CD4-positive, alpha-beta T cell treated with Interleukin-17A for 4 hours (primary cell): ENCODE measurements around the gene BCL2L11.

Experiments used
- DNase-seq: peaks from one replicate; pipeline ENCODE4 v3.0.0-alpha.2; 2020; ENCODE audit warnings: mixed read lengths

BCL2L11 gene

DNA sequence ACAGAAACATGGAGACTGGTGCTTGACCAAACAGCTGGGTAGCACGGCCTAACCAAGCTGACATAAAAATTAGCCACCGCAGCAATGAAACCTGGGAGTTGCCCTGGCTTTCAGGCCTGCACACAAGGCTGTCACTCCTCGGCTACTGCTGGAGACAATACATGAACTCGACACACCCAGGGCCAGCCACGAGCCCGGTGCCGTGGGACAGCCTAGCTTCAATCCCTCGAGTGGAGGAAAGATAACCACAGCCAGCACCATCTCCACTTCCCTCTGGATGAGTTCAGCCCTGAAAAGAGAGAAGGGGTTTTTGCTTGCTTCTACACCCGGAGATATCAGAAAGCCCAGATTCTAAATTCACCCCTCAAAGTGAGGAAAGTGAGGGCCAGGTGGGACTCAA is 78.0 kb downstream of the BCL2L11 start:
- DNase-seq, result no peak

DNA sequence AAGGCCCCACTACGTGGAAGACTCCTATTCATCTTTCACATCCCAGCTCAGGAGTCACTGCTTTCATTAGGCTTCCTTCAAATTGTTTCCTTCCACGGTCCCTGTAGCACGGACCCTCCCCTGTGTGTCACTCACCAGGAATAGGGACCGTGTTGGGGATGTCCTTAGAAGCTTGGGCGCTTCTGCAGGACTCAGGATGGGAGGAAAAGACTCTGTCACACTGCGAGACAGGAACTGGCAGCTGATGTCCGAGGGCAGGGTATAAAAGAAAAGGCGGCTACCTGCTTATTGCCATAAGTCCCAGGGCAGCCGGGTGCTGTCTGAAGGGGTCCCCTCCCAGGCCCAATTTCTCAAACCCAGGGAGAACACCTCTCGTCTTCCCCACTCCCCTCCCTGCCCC is 79.1 kb downstream of the BCL2L11 start:
- DNase-seq, result no peak

DNA sequence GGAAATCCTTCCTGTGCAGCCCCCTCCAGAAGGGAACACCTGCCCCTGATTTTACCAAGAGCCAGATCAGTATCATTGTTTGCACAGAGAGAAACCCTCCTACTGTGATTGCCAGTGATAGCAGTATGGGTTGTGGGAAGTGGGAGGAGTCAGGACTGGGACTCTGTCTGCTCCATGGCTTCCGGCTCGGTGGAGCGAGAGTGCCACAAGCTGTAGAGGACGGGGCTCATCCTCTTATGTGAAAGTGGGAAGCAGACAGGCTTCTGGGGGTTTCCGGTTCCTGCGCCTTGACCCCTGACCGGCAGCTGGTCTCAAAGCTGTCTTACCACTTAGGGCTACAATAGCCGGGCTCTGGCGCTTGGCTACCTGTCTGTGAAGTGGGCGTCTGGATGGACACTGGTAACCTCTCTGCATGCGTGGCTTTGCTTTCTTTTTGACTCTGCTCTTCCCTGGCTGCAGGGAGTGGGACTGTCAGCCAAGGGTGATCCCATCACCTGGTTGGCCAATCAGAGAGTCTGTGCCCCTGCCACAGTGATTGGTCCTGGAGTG is 79.7 kb downstream of the BCL2L11 start:
- no peak for DNase-seq

DNA sequence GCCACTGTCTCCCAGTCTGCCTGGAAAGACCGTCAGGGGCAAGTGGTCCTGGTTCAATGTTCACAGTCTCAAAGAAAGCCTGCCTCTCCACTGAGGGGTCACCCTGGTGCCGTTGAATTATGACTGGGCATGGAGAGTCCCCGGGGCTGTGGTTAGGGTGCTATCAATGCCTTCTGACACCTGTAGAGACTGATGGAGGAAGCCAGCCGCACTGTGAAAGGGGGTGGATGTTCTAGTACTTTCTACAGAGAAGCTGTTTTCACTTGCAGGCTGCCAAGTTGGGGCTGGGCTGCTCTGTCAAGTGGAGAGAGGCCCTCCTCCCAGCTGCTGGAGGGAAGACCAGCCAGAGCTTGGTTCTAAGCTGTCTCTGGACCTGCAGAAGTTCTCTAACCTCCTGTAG is 80.5 kb downstream of the BCL2L11 start:
- DNase-seq, result no peak

DNA sequence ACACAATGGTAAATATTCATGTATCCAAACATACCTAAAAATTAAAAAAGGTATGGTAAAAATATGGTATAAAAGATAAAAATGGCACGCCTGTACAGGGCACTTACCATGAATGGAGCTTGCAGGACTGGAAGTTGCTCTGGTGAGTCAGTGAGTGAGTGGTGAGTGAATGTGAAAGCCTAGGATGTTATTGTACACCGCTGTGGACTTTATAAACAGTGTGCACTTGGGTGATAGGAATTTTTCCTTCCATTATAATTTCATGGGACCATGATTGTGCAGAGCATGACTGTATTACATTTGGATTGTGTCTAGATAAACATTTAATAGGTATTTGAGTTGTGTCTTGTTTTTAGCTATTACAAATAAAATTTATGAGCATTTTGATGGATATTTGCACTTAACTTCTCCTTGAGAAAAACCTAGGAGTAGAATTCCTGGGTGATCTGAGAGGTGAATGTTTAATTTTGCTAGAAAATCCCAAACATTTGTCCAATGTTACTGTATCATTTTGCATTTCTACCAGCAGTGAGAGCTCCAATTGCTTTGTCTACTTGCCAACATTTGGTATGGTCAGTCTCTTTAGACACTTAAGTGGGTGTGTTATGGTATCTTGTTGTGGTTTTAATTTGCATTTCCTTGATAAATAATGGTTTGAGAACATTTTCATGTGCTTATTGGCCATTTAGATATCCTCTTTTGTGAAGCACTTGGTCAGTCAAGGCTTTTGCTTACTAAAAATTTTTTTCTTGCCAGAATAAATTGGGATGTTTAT is 81.7 kb downstream of the BCL2L11 start:
- no peak for DNase-seq

DNA sequence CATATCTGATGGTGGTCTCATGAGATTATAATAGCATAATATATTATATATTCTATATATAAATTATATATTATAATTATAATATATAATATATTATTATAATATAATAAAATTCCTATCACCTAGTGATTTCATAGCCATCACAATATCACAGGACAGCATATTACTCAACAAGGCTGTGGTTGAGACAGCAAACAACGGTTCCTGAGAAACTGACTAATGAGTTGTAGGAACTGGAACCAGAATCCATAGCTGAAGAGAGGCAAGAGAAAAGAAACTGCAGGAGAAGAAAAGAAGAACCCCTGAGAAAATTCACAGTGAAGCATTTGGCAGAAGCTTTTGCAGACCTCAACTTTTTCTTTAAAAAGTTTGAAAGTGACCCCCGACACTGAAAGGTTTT is 84.0 kb downstream of the BCL2L11 start:
- DNase-seq, result no peak

DNA sequence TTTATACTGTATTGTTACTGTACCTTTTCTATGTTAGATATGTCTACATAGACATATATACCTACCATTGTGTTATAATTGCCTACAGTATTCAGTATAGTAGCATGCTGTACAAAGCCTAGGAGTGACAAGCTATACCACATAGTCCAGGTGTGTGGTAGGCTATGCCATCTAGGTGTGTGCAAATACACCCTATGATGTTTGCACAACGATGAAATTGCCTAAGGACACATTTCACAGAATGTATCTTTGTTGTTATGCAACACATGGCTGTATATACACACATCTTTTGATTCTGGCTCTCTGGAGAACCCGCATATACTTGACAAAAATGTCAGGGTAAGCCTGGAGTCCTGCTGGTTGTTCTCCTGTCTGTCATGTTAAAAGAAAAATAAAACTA is 85.1 kb downstream of the BCL2L11 start:
- DNase-seq, result no peak

DNA sequence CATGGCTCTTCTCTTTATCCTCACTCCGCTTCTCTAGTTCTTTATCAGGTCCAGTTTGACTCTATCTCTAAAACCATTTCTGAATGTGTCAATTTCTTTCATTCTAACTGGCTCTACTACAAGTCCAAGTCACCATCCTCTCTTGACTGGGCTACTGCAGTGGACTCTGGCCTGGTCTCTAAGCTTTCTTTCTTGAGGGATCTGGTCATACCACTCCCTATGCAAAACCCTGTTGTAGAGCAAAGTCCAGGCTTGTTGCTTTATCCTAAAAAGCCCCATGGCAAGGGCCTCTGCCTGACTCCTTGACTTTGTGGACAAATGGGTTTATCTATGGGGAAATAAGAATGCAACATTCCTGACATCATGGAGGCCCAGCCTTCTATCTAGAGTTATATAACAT is 87.1 kb downstream of the BCL2L11 start:
- DNase-seq, result no peak

DNA sequence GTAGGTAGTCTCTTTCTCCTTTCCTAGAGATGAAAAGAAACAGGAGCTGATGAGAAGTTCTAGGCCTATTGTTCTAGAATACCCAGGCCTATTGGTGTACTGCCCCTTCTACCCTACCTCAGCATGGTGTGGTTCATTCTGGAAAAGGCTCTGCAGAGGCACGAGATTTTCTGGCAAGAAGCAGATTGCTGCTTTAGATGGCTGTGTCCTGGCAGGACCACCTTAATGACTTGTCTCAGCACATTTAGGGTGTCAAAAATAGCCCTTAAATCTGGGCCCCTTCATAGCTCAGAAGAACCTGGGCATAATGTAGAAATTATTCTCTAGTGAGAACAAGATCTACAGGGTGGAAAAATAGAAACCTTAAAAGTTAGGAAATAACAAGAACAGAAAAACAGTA is 87.9 kb downstream of the BCL2L11 start:
- DNase-seq, result no peak

DNA sequence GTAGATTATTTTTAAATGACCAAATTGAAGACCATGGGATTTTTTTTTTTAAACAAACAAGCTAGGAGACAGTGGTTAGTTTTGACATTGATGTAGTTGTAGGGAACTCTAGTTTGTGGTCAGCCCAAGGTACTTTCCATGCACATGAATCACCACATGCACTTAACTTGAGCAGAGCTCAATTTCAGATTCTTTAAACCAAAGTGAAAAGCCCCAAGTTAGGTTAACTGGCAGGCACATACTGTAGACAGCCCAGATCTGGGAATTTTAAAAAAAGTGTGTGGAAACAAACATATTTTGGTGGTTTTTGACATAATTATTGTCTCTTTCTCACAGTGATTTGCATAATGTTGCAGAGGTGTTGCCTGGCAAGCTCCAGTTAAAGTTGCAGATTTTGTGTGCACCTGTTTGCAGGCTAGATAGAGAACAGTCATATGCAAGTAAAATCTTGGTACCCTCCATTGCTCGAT is 88.4 kb downstream of the BCL2L11 start:
- DNase-seq, result no peak

DNA sequence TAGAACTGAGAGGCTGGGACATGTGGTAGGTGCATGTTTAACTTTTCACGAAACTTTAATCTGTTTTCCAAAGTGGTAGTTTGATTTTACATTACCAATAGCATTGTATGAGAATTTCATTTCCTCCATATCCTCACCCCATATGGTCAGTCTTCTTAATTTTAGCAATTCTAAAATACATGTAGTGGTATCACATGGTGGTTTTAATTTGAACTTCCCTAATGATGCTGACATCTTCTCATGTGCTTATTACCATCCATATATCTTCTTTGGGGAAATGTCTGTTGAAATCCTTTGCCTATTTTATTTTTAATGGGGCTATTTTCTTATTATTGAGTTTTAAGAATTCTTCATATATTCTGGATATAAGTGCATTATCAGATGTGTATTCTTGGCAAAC is 89.3 kb downstream of the BCL2L11 start:
- no peak for DNase-seq

DNA sequence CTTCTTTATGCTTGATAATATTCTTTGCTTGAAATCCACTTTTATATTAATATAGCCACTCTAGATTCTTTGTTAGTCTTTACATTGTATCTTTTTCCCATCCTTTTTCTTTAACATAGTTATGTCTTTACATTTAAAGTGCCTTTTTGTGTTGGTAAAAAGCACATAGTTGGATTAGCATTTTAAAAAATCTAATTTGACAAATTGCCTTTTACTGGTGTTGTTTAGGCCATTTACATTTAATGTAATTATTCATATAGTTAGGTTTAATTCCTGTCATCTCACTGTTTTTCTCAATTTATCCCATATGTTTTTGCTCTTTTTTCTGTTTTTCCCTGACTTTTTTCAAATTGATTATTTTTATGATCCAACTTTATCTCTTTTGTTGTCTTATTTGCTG is 93.2 kb downstream of the BCL2L11 start:
- DNase-seq, result no peak

DNA sequence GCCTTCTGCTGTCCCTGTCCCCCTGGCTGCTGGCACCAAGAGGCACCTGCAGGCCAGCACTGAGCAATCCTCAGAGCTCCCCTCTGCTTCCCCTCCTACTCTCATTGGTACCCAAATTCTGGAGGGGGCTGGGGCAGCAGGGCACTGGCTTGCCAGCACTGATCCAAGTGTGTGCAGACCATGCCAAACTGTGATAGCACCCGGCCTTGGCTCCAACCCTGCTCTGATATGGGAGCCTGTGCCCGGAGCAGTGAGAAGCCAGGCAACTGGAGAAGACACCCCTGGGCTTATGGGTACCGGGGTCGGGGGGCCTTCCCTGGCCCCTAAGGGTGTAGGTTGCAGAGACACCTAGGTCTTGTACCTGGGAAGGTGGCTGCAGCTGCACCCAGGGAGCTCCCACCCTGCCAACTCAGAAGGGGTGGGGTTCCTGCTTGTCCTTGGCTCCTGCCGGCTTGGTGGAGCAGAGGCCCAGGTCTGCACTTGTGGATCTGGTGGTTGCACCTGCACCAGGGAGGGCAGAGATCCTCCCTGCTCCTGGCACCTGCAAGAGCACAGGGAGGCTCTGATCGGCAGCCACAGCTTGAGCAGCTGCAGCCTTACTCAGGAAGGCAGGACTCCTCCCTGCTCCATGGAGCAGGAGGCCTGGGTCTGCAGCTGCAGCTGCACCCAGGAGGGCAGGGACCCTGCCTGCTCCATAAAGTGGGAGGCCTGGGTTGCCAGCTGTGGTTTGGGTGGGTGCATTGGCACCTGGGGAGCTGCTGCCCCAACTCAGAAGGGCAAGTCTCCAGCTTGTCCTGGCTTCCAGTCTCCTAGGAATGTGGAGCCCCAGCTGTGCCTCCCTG is 96.3 kb downstream of the BCL2L11 start:
- DNase-seq, result no peak
